ENCODE measurements around the gene TSTD2. TPM values are rescaled to one million over a fixed set of nuclear protein-coding genes. Genes with fewer than 3 reads are reported as not detected.
"Not testable (repeated sequence)": the region's sequence is repeated elsewhere in the genome, so short reads cannot be mapped to it uniquely, and the experiment has no call there.

The TSTD2 gene
- total RNA-seq, 2 experiments from 2014 or later, result 12.6 to 15.0 TPM

- Mint-ChIP-seq H3K27me3 (no peaks in the 10 kb centered on the region), H3K36me3 (peaks cover 32% of the 10 kb centered on the region), H3K4me1 (peaks cover 13% of the 10 kb centered on the region), H3K27ac (no peak overlapping the region), H3K9me3 (ENCODE audit: low read depth) (no peaks in the 10 kb centered on the region), H3K4me3 (no peak overlapping the region)
- CTCF ChIA-PET, result interaction anchor here (0.9 to 1.0 kb wide), 2 partner anchors 10 to 27 kb away, joined by 3 to 4 read pairs; no protein-coding TSS in a partner anchor
- DNase-seq (no peak), ATAC-seq (no peak)
Measured at GRCh38 chr9:97625620-97626019, 7.5 kb downstream of the TSTD2 start.

GRCh38 chr9:97623946-97624345 lies 9.2 kb downstream of the TSTD2 start:
- Mint-ChIP-seq H3K27ac (no peak overlapping the region), H3K4me1 (peaks cover 7% of the 10 kb centered on the region), H3K9me3 (ENCODE audit: low read depth) (peaks cover 4% of the 10 kb centered on the region), H3K4me3 (no peak overlapping the region), H3K27me3 (no peaks in the 10 kb centered on the region), H3K36me3 (peaks cover 43% of the 10 kb centered on the region)
- ATAC-seq (no peak), DNase-seq (no peak)
- CTCF ChIA-PET, result interaction anchor here (0.7 to 1.1 kb wide), 2 partner anchors 8 to 9 kb away, joined by 3 to 5 read pairs; partner anchors contain the start of genes NCBP1 and TSTD2

- H3K27me3 Mint-ChIP-seq; H3K4me3 Mint-ChIP-seq; H3K9me3 Mint-ChIP-seq (ENCODE audit: low read depth); ATAC-seq; CTCF ChIA-PET; H3K27ac Mint-ChIP-seq; DNase-seq: not testable (repeated sequence)
- Mint-ChIP-seq H3K4me1 (peaks cover 13% of the 10 kb centered on the region), H3K36me3 (peaks cover 43% of the 10 kb centered on the region)
Measured at GRCh38 chr9:97622483-97622882, 10.7 kb downstream of the TSTD2 start.

GRCh38 chr9:97620063-97620462 lies 13.1 kb downstream of the TSTD2 start:
- DNase-seq; H3K9me3 Mint-ChIP-seq (ENCODE audit: low read depth); H3K4me3 Mint-ChIP-seq; ATAC-seq; H3K27me3 Mint-ChIP-seq; H3K27ac Mint-ChIP-seq: not testable (repeated sequence)
- CTCF ChIA-PET, result interaction anchor here (1.7 to 6.1 kb wide), 2 partner anchors 11 to 233 kb away, joined by 4 to 66 read pairs; partner anchors contain the start of genes NCBP1 and TSTD2
- H3K36me3 Mint-ChIP-seq, result peaks cover 39% of the 10 kb centered on the region
- H3K4me1 Mint-ChIP-seq, result peaks cover 16% of the 10 kb centered on the region

- CTCF ChIA-PET, result interaction anchor here (1.2 to 6.1 kb wide), 5 partner anchors 13 to 761 kb away, joined by 4 to 66 read pairs (median 4); partner anchors contain the start of genes NCBP1, TDRD7 and TSTD2
- DNase-seq, result no peak
- no peaks in the 10 kb centered on the region for H3K27me3 Mint-ChIP-seq
- H3K27ac Mint-ChIP-seq, result peak overlapping the region; percentile 46
- peaks cover 16% of the 10 kb centered on the region for H3K4me1 Mint-ChIP-seq
- H3K4me3 Mint-ChIP-seq, result no peak overlapping the region
- H3K36me3 Mint-ChIP-seq, result peaks cover 28% of the 10 kb centered on the region
- ATAC-seq, result peak; percentile 70
- peaks cover 4% of the 10 kb centered on the region for H3K9me3 Mint-ChIP-seq (ENCODE audit: low read depth)
Measured at GRCh38 chr9:97617939-97618416, 15.2 kb downstream of the TSTD2 start.

- ATAC-seq (peak; percentile 53), DNase-seq (peak; percentile 75)
- Mint-ChIP-seq H3K36me3 (peaks cover 15% of the 10 kb centered on the region), H3K4me3 (no peak overlapping the region), H3K9me3 (ENCODE audit: low read depth) (peaks cover 4% of the 10 kb centered on the region), H3K27ac (no peak overlapping the region), H3K27me3 (no peaks in the 10 kb centered on the region), H3K4me1 (peaks cover 16% of the 10 kb centered on the region)
- CTCF ChIA-PET, result interaction anchor here (0.7 to 6.1 kb wide), 22 partner anchors 9 to 759 kb away, joined by 3 to 66 read pairs (median 4); partner anchors contain the start of genes NCBP1, TDRD7, TMOD1 and TSTD2
Measured at GRCh38 chr9:97615439-97616072, 17.6 kb downstream of the TSTD2 start.

- H3K27me3 Mint-ChIP-seq, result no peaks in the 10 kb centered on the region
- H3K4me3 Mint-ChIP-seq, result no peak overlapping the region
- no peaks in the 10 kb centered on the region for H3K4me1 Mint-ChIP-seq
- no peaks in the 10 kb centered on the region for H3K9me3 Mint-ChIP-seq (ENCODE audit: low read depth)
- CTCF ChIA-PET, result interaction anchor here (1.1 kb wide), 1 partner anchor 11 kb away, joined by 3 read pairs; no protein-coding TSS in a partner anchor
- peaks cover 18% of the 10 kb centered on the region for H3K36me3 Mint-ChIP-seq
- ATAC-seq (no peak), DNase-seq (no peak)
- H3K27ac Mint-ChIP-seq, result no peak overlapping the region
Measured at GRCh38 chr9:97604901-97605645, 28.1 kb downstream of the TSTD2 start.

- no peak for ATAC-seq
- H3K27ac Mint-ChIP-seq, result no peak overlapping the region
- no peaks in the 10 kb centered on the region for H3K27me3 Mint-ChIP-seq
- no peak for DNase-seq
- CTCF ChIA-PET, result interaction anchor here (1.5 to 3.0 kb wide), 4 partner anchors 13 to 216 kb away, joined by 3 to 13 read pairs (median 6); partner anchors contain the start of gene TDRD7
- H3K9me3 Mint-ChIP-seq (ENCODE audit: low read depth), result no peaks in the 10 kb centered on the region
- peaks cover 16% of the 10 kb centered on the region for H3K36me3 Mint-ChIP-seq
- H3K4me1 Mint-ChIP-seq, result peaks cover 8% of the 10 kb centered on the region
- H3K4me3 Mint-ChIP-seq, result no peak overlapping the region
Measured at GRCh38 chr9:97602430-97602829, 30.7 kb downstream of the TSTD2 start.

GRCh38 chr9:97601228-97601898 lies 31.8 kb downstream of the TSTD2 start:
- H3K27ac Mint-ChIP-seq, result no peak overlapping the region
- H3K27me3 Mint-ChIP-seq, result no peaks in the 10 kb centered on the region
- DNase-seq (no peak), ATAC-seq (no peak)
- CTCF ChIA-PET, result interaction anchor here (0.9 to 3.0 kb wide), 4 partner anchors 9 to 215 kb away, joined by 3 to 13 read pairs (median 4); partner anchors contain the start of gene TDRD7
- H3K4me3 Mint-ChIP-seq, result no peak overlapping the region
- H3K4me1 Mint-ChIP-seq, result peaks cover 8% of the 10 kb centered on the region
- no peaks in the 10 kb centered on the region for H3K9me3 Mint-ChIP-seq (ENCODE audit: low read depth)
- H3K36me3 Mint-ChIP-seq, result peaks cover 14% of the 10 kb centered on the region

- DNase-seq (no peak), ATAC-seq (no peak)
- Mint-ChIP-seq H3K27me3 (no peaks in the 10 kb centered on the region), H3K4me1 (peaks cover 8% of the 10 kb centered on the region), H3K9me3 (ENCODE audit: low read depth) (no peaks in the 10 kb centered on the region), H3K4me3 (no peak overlapping the region), H3K27ac (no peak overlapping the region), H3K36me3 (peaks cover 12% of the 10 kb centered on the region)
- CTCF ChIA-PET, result interaction anchor here (0.9 to 8.0 kb wide), 5 partner anchors 10 to 188 kb away, joined by 3 to 107 read pairs (median 13); partner anchors contain the start of gene TDRD7
Measured at GRCh38 chr9:97600531-97601227, 32.5 kb downstream of the TSTD2 start.

GRCh38 chr9:97599314-97599846 lies 33.8 kb downstream of the TSTD2 start:
- DNase-seq (no peak), ATAC-seq (no peak)
- Mint-ChIP-seq H3K27me3 (no peaks in the 10 kb centered on the region), H3K27ac (no peak overlapping the region), H3K36me3 (peaks cover 10% of the 10 kb centered on the region), H3K9me3 (ENCODE audit: low read depth) (no peaks in the 10 kb centered on the region), H3K4me3 (no peak overlapping the region), H3K4me1 (peaks cover 8% of the 10 kb centered on the region)
- CTCF ChIA-PET, result interaction anchor here (0.7 to 8.0 kb wide), 38 partner anchors 11 to 742 kb away, joined by 3 to 107 read pairs (median 5); partner anchors contain the start of genes NCBP1, TDRD7, TMOD1 and TSTD2
